A549 treated with Mapracorat at 1 μM for 4 hours (cell line): Measurements from ENCODE around the gene AGK. TPM values are rescaled to one million over a fixed set of nuclear protein-coding genes. Genes with fewer than 3 reads are reported as not detected.

Source experiments
- total RNA-seq: library from RNA; stranded (reverse); fragments of 200-300 nt; extraction: Qiagen RNA extraction; gene quantifications from 5 replicates; pipeline ENCODE4 v1.2.3, GENCODE V29; 2022

AGK gene, protein sequence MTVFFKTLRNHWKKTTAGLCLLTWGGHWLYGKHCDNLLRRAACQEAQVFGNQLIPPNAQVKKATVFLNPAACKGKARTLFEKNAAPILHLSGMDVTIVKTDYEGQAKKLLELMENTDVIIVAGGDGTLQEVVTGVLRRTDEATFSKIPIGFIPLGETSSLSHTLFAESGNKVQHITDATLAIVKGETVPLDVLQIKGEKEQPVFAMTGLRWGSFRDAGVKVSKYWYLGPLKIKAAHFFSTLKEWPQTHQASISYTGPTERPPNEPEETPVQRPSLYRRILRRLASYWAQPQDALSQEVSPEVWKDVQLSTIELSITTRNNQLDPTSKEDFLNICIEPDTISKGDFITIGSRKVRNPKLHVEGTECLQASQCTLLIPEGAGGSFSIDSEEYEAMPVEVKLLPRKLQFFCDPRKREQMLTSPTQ
- total RNA-seq = 25.9 to 36.7 TPM (median 28.4 TPM) in 5 replicates

DNA sequence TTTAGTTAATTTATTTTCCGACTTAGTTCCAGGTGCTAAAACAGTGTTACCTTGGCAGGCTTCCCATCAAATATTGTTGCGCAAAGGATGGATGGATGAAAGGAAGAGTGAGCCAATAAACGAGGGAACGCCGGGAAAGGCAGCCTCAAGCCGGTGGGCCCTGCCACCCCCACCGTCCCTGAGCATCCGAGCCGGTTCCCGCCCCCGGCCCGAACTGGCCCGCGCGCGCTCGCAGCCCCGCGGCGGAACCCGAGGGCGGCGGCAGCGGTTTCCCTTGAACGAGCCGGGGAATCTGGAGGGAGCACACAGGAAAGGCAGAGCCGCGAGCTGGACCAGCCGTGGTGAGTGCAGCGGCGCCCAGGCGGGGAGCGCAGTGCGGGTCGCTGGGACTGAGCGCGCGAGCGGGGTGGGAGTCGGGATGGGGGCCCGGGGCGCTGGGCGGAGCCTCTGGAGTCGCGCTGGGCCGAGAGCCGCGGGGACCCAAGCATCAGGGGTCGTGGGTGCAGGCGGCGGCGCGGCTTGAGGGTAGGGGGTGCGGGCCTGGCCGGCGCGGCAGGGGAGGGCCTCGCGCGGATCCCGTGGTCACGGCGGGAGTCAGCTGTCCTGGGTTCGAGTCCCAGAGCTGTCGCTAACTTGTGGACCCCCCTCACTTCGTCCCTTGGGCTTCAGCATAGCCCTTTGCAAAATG is at the start of gene AGK:
Gene AGK, plus strand, starts transcription at position 317 of the 688 bp plus-strand sequence. CDS start 4,057 bp downstream, outside the sequence.

DNA sequence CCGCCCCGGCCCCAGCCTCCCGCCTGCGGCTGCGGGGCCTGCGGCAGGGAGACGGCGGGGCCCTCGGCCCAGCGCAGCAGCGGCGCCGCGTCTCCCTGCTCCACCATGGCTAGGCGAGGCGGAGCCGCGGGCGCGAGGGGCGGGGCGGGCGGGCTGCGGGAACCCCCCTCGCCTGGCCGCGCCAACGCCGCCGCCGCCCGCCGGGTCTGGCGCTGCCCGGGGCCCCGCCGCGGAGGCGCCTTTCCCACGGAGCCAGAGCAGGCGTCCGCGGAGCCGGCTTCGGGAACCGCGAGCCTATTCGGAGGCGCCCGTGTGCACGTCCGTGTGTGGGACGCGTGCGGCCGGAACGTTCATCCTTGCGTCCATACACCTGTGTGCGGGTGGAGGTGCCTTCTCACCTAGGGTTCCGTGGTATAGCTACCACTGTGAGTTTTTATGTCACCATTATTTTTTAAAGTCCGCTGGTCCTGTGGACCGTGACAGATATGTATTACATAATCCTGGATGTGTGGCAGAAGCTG is 150.9 kb downstream of the AGK start, which contains the start of gene DENND11:
Gene DENND11, minus strand, starts transcription at position 120 of the 521 bp plus-strand sequence. Its CDS starts 13 bp downstream, at position 107.

Other genes starting within 250 kb of the AGK start
- 4.7 to 6.2 TPM (median 5.9 TPM) in 5 replicates for gene DENND11, start 150.8 kb downstream of the AGK start, total RNA-seq
- not detected in 5 replicates for gene WEE2, start 156.9 kb downstream of the AGK start, total RNA-seq
- gene SSBP1, start 186.9 kb downstream of the AGK start, total RNA-seq = 270 to 355 TPM (median 288 TPM) in 5 replicates
- gene TAS2R3, start 212.7 kb downstream of the AGK start, total RNA-seq = not detected in 5 replicates
- gene TAS2R4, start 225.3 kb downstream of the AGK start, total RNA-seq = 0.07 to 0.16 TPM (median 0.14 TPM) in 5 replicates
- 0.31 to 0.45 TPM (median 0.36 TPM) in 5 replicates for gene TAS2R5, start 238.8 kb downstream of the AGK start, total RNA-seq